ENCODE measurements around the gene RMI2.

The RMI2 gene

GRCh38 chr16:11383481-11384183 is 38.4 kb downstream of the RMI2 start:
- no peak overlapping the region for H2BK12ac ChIP-seq (ENCODE audit: low read length)
- WGBS (ENCODE audit: extremely low coverage, insufficient coverage, insufficient read length), result no CpG with 5 or more reads among the region's 15 CpGs
- no peak overlapping the region for H3K4ac ChIP-seq (ENCODE audit: low read depth, low read length)
- H3K4me3 ChIP-seq (ENCODE audit: low read depth, low read length), result no peak overlapping the region
- no peak overlapping the region for H2AFZ ChIP-seq (ENCODE audit: insufficient read depth, low read length, poor library complexity)
- no peak overlapping the region for H2BK120ac ChIP-seq (ENCODE audit: insufficient read depth, low read length, poor library complexity)
- no peak overlapping the region for H3K23ac ChIP-seq (ENCODE audit: low read length)
- no peak overlapping the region for H3K14ac ChIP-seq (ENCODE audit: low read length)
- no peak overlapping the region for H3K9ac ChIP-seq (ENCODE audit: low read length)
- H2AK5ac ChIP-seq (ENCODE audit: low read length), result no peak overlapping the region
- no peaks in the 10 kb centered on the region for H3K36me3 ChIP-seq (ENCODE audit: control insufficient read depth in 1 of 2, insufficient read depth in 2 of 2, low read length in 2 of 2)
- no peak overlapping the region for H3K18ac ChIP-seq (ENCODE audit: low read length)
- no peak overlapping the region for H4K12ac ChIP-seq (ENCODE audit: low read depth, low read length)
- H3K79me2 ChIP-seq (ENCODE audit: control insufficient read depth, insufficient read depth, low read length, poor library complexity), result no peaks in the 10 kb centered on the region
- H3K4me1 ChIP-seq (ENCODE audit: control insufficient read depth in 1 of 2, insufficient read depth in 2 of 2, low read length in 2 of 2), result peaks cover 0 to 3% of the 10 kb centered on the region in 2 experiments
- H4K91ac ChIP-seq (ENCODE audit: low read depth, low read length), result no peak overlapping the region
- H3K27me3 ChIP-seq (ENCODE audit: insufficient read depth, low read length), result no peaks in the 10 kb centered on the region
- no peak overlapping the region for H3K4me2 ChIP-seq (ENCODE audit: low read length)
- H4K8ac ChIP-seq (ENCODE audit: low read depth, low read length), result no peak overlapping the region
- DNase-seq, result no peak
- no peaks in the 10 kb centered on the region for H3K79me1 ChIP-seq (ENCODE audit: low read length)
- H2BK5ac ChIP-seq (ENCODE audit: low read depth, low read length, poor library complexity), result no peak overlapping the region
- no peaks in the 10 kb centered on the region for H3K9me3 ChIP-seq (ENCODE audit: insufficient read depth, low read depth, low read length)
- no peak overlapping the region for H3K27ac ChIP-seq (ENCODE audit: low read depth, low read length)

- no peak overlapping the region for H2BK5ac ChIP-seq (ENCODE audit: low read depth, low read length, poor library complexity)
- no peak overlapping the region for H4K91ac ChIP-seq (ENCODE audit: low read depth, low read length)
- no peaks in the 10 kb centered on the region for H3K79me2 ChIP-seq (ENCODE audit: control insufficient read depth, insufficient read depth, low read length, poor library complexity)
- H3K27ac ChIP-seq (ENCODE audit: low read depth, low read length), result no peak overlapping the region
- H3K9ac ChIP-seq (ENCODE audit: low read length), result no peak overlapping the region
- H3K27me3 ChIP-seq (ENCODE audit: insufficient read depth, low read length), result no peaks in the 10 kb centered on the region
- H2AK5ac ChIP-seq (ENCODE audit: low read length), result no peak overlapping the region
- H2BK120ac ChIP-seq (ENCODE audit: insufficient read depth, low read length, poor library complexity), result no peak overlapping the region
- H3K9me3 ChIP-seq (ENCODE audit: insufficient read depth, low read depth, low read length), result no peaks in the 10 kb centered on the region
- H4K8ac ChIP-seq (ENCODE audit: low read depth, low read length), result no peak overlapping the region
- no peak overlapping the region for H3K18ac ChIP-seq (ENCODE audit: low read length)
- H3K4me2 ChIP-seq (ENCODE audit: low read length), result no peak overlapping the region
- H3K4ac ChIP-seq (ENCODE audit: low read depth, low read length), result no peak overlapping the region
- no CpG with 5 or more reads among the region's 25 CpGs for WGBS (ENCODE audit: extremely low coverage, insufficient coverage, insufficient read length)
- no peak overlapping the region for H3K4me3 ChIP-seq (ENCODE audit: low read depth, low read length)
- H3K4me1 ChIP-seq (ENCODE audit: control insufficient read depth in 1 of 2, insufficient read depth in 2 of 2, low read length in 2 of 2), result peaks cover 0 to 3% of the 10 kb centered on the region in 2 experiments
- no peak for DNase-seq
- no peak overlapping the region for H4K12ac ChIP-seq (ENCODE audit: low read depth, low read length)
- H3K14ac ChIP-seq (ENCODE audit: low read length), result no peak overlapping the region
- no peak overlapping the region for H3K23ac ChIP-seq (ENCODE audit: low read length)
- H3K36me3 ChIP-seq (ENCODE audit: control insufficient read depth in 1 of 2, insufficient read depth in 2 of 2, low read length in 2 of 2), result no peaks in the 10 kb centered on the region
- no peaks in the 10 kb centered on the region for H3K79me1 ChIP-seq (ENCODE audit: low read length)
- H2AFZ ChIP-seq (ENCODE audit: insufficient read depth, low read length, poor library complexity), result no peak overlapping the region
- no peak overlapping the region for H2BK12ac ChIP-seq (ENCODE audit: low read length)
These were observed 39.1 kb downstream of the RMI2 start for GRCh38 chr16:11384184-11384955.

GRCh38 chr16:11384956-11385586 is 39.8 kb downstream of the RMI2 start:
- H3K36me3 ChIP-seq (ENCODE audit: control insufficient read depth in 1 of 2, insufficient read depth in 2 of 2, low read length in 2 of 2), result no peaks in the 10 kb centered on the region

GRCh38 chr16:11386054-11386680 is 40.9 kb downstream of the RMI2 start:
- no peak overlapping the region for H3K23ac ChIP-seq (ENCODE audit: low read length)
- no peaks in the 10 kb centered on the region for H3K79me2 ChIP-seq (ENCODE audit: control insufficient read depth, insufficient read depth, low read length, poor library complexity)
- no peak for DNase-seq
- no peak overlapping the region for H2BK5ac ChIP-seq (ENCODE audit: low read depth, low read length, poor library complexity)
- no peaks in the 10 kb centered on the region for H3K36me3 ChIP-seq (ENCODE audit: control insufficient read depth in 1 of 2, insufficient read depth in 2 of 2, low read length in 2 of 2)
- H2AFZ ChIP-seq (ENCODE audit: insufficient read depth, low read length, poor library complexity), result no peak overlapping the region
- H3K18ac ChIP-seq (ENCODE audit: low read length), result no peak overlapping the region
- no peak overlapping the region for H3K14ac ChIP-seq (ENCODE audit: low read length)
- H4K91ac ChIP-seq (ENCODE audit: low read depth, low read length), result no peak overlapping the region
- no peaks in the 10 kb centered on the region for H3K9me3 ChIP-seq (ENCODE audit: insufficient read depth, low read depth, low read length)
- H3K4me2 ChIP-seq (ENCODE audit: low read length), result no peak overlapping the region
- peaks cover 4 to 15% of the 10 kb centered on the region in 2 experiments for H3K4me1 ChIP-seq (ENCODE audit: control insufficient read depth in 1 of 2, insufficient read depth in 2 of 2, low read length in 2 of 2)
- H3K27me3 ChIP-seq (ENCODE audit: insufficient read depth, low read length), result no peaks in the 10 kb centered on the region
- no peak overlapping the region for H3K4me3 ChIP-seq (ENCODE audit: low read depth, low read length)
- H4K8ac ChIP-seq (ENCODE audit: low read depth, low read length), result no peak overlapping the region
- H2BK12ac ChIP-seq (ENCODE audit: low read length), result no peak overlapping the region
- WGBS (ENCODE audit: extremely low coverage, insufficient coverage, insufficient read length), result no CpG with 5 or more reads among the region's 12 CpGs
- H3K9ac ChIP-seq (ENCODE audit: low read length), result no peak overlapping the region
- H3K4ac ChIP-seq (ENCODE audit: low read depth, low read length), result no peak overlapping the region
- H4K12ac ChIP-seq (ENCODE audit: low read depth, low read length), result no peak overlapping the region
- H3K79me1 ChIP-seq (ENCODE audit: low read length), result no peaks in the 10 kb centered on the region
- H3K27ac ChIP-seq (ENCODE audit: low read depth, low read length), result no peak overlapping the region
- no peak overlapping the region for H2BK120ac ChIP-seq (ENCODE audit: insufficient read depth, low read length, poor library complexity)
- no peak overlapping the region for H2AK5ac ChIP-seq (ENCODE audit: low read length)

More at GRCh38 chr16:11384956-11385586, 39.8 kb downstream of the RMI2 start:
- no peak overlapping the region for H3K4me2 ChIP-seq (ENCODE audit: low read length)
- H3K23ac ChIP-seq (ENCODE audit: low read length), result no peak overlapping the region
- H3K79me1 ChIP-seq (ENCODE audit: low read length), result no peaks in the 10 kb centered on the region
- peaks cover under 1 to 5% of the 10 kb centered on the region in 2 experiments for H3K4me1 ChIP-seq (ENCODE audit: control insufficient read depth in 1 of 2, insufficient read depth in 2 of 2, low read length in 2 of 2)
- no CpG with 5 or more reads among the region's 20 CpGs for WGBS (ENCODE audit: extremely low coverage, insufficient coverage, insufficient read length)
- no peaks in the 10 kb centered on the region for H3K27me3 ChIP-seq (ENCODE audit: insufficient read depth, low read length)
- H3K9me3 ChIP-seq (ENCODE audit: insufficient read depth, low read depth, low read length), result no peaks in the 10 kb centered on the region
- no peak overlapping the region for H2BK120ac ChIP-seq (ENCODE audit: insufficient read depth, low read length, poor library complexity)
- no peak overlapping the region for H3K4ac ChIP-seq (ENCODE audit: low read depth, low read length)
- no peak overlapping the region for H3K18ac ChIP-seq (ENCODE audit: low read length)
- no peak for DNase-seq
- no peaks in the 10 kb centered on the region for H3K79me2 ChIP-seq (ENCODE audit: control insufficient read depth, insufficient read depth, low read length, poor library complexity)
- H3K14ac ChIP-seq (ENCODE audit: low read length), result no peak overlapping the region
- no peak overlapping the region for H4K8ac ChIP-seq (ENCODE audit: low read depth, low read length)
- H2BK12ac ChIP-seq (ENCODE audit: low read length), result no peak overlapping the region
- no peak overlapping the region for H4K12ac ChIP-seq (ENCODE audit: low read depth, low read length)
- H3K9ac ChIP-seq (ENCODE audit: low read length), result no peak overlapping the region
- H2AK5ac ChIP-seq (ENCODE audit: low read length), result no peak overlapping the region
- no peak overlapping the region for H2AFZ ChIP-seq (ENCODE audit: insufficient read depth, low read length, poor library complexity)
- H4K91ac ChIP-seq (ENCODE audit: low read depth, low read length), result no peak overlapping the region
- H2BK5ac ChIP-seq (ENCODE audit: low read depth, low read length, poor library complexity), result no peak overlapping the region
- no peak overlapping the region for H3K4me3 ChIP-seq (ENCODE audit: low read depth, low read length)
- no peak overlapping the region for H3K27ac ChIP-seq (ENCODE audit: low read depth, low read length)

All from trophoblast cell (in vitro differentiated cells and primary cell).